Caco-2 (cell line): ENCODE data around the gene PTGDR2. TPM values are rescaled to one million over a fixed set of nuclear protein-coding genes. Genes with fewer than 3 reads are reported as not detected.

ENCODE experiments used
- BruUV-seq: library from RNA; stranded (reverse); fragments of 400-500 nt; replicated peaks from 2 replicates; lab custom pipeline; 2021; lab: Mats Ljungman, UMichigan
- CTCF ChIA-PET: fragments of 300-600 bp; sonication (Branson Sonifier 250); formaldehyde crosslinking; loops from one replicate; lab custom pipeline; 2022; ENCODE audit warnings: antibody characterized with exemption; lab: Charles Lee
- POLR2A ChIA-PET: fragments of 300-600 bp; sonication (Branson Sonifier 250); formaldehyde crosslinking; loops from one replicate; lab custom pipeline; 2022; ENCODE audit warnings: antibody characterized with exemption; lab: Charles Lee
- DNase-seq, 2 experiments: peaks; one replicate each; pipeline versions ENCODE4 v3.0.0 to v3.0.0-alpha.2; 2020 to 2022
- H3K27me3 ChIP-seq: replicated peaks from 2 replicates; pipeline ENCODE4 v1.6.0; 2011; ENCODE audit warnings: low read length; ENCODE audit not compliant: control insufficient read depth, insufficient read depth
- H3K36me3 ChIP-seq: 2 replicates; pipeline ENCODE4 v1.5.1; 2011; ENCODE audit warnings: low read length; ENCODE audit not compliant: control insufficient read depth, insufficient read depth
- H3K4me1 ChIP-seq: fragments of 250-450 bp; sonication (Bioruptor Pico); 2 replicates; pipeline ENCODE4 v1.5.1; 2020; ENCODE audit warnings: mild to moderate bottlenecking
- H3K4me3 ChIP-seq: 2 replicates; pipeline ENCODE4 v1.5.1; 2011; ENCODE audit warnings: low read depth, mild to moderate bottlenecking, control low read depth, low read length
- H3K9me3 ChIP-seq: fragments of 250-450 bp; sonication (Bioruptor Pico); 2 replicates; pipeline ENCODE4 v1.5.1; 2020; ENCODE audit warnings: mild to moderate bottlenecking, moderate library complexity
- H3K27ac Mint-ChIP-seq: one replicate; pipeline ENCODE4 v1.8.0; 2022; ENCODE audit warnings: mixed read lengths; ENCODE audit not compliant: unreplicated experiment
- H3K27me3 Mint-ChIP-seq: one replicate; pipeline ENCODE4 v1.8.0; 2022; ENCODE audit warnings: mixed read lengths; ENCODE audit not compliant: insufficient read depth, unreplicated experiment
- H3K36me3 Mint-ChIP-seq: one replicate; pipeline ENCODE4 v1.8.0; 2022; ENCODE audit warnings: mild to moderate bottlenecking, mixed read lengths; ENCODE audit not compliant: insufficient read depth, unreplicated experiment
- H3K4me1 Mint-ChIP-seq: one replicate; pipeline ENCODE4 v1.8.0; 2022; ENCODE audit warnings: low read depth, mixed read lengths; ENCODE audit not compliant: unreplicated experiment
- H3K4me3 Mint-ChIP-seq: one replicate; pipeline ENCODE4 v1.8.0; 2022; ENCODE audit warnings: mild to moderate bottlenecking, moderate library complexity, mixed read lengths; ENCODE audit not compliant: unreplicated experiment
- H3K9me3 Mint-ChIP-seq: one replicate; pipeline ENCODE4 v1.8.0; 2022; ENCODE audit warnings: mixed read lengths; ENCODE audit not compliant: unreplicated experiment
- CTCF ChIP-seq, 2 experiments: fragments of 200-600 bp in 1 of 2; IDR thresholded peaks; 1 replicate in 1 of 2; 2 replicates in 1 of 2; pipeline versions ENCODE4 v1.5.1 to v1.8.0; 2011 to 2022; ENCODE audit warnings: antibody characterized with exemption in 1 of 2, control low read depth in 1 of 2, inconsistent platforms in 1 of 2, low read depth in 1 of 2, low read length in 1 of 2, mild to moderate bottlenecking in 1 of 2, moderate library complexity in 1 of 2; ENCODE audit not compliant: insufficient read depth in 1 of 2, severe bottlenecking in 1 of 2, unreplicated experiment in 1 of 2
- intact Hi-C: fragments of 100-400 bp; cut with micrococcal nuclease; formaldehyde crosslinking; loops from one replicate; pipeline ENCODE4 v1.10.0; 2022; ENCODE audit not compliant: unreplicated experiment
- total RNA-seq: library from RNA; stranded (reverse); gene quantifications from 2 replicates; pipeline ENCODE4 v1.2.3, GENCODE V29; 2022

The PTGDR2 gene
- total RNA-seq, 1 experiment from 2014 or later, result 0.09 TPM

GRCh38 chr11:60858236-60858635, 2.5 kb upstream of the PTGDR2 start:
- no peak for DNase-seq
- Mint-ChIP-seq H3K27me3 (peaks cover 5% of the 10 kb centered on the region), H3K4me1 (peaks cover 9% of the 10 kb centered on the region), H3K27ac (no peak overlapping the region), H3K4me3 (no peak overlapping the region), H3K36me3 (peaks cover 4% of the 10 kb centered on the region), H3K9me3 (no peaks in the 10 kb centered on the region)
- CTCF ChIA-PET, result no interaction called here
- POLR2A ChIA-PET, result no interaction called here
- no TSS peak for BruUV-seq
- H3K27me3 ChIP-seq, result no peaks in the 10 kb centered on the region
- intact Hi-C loops, result no loop called here
- no peak overlapping the region for H3K4me3 ChIP-seq
- no peaks in the 10 kb centered on the region for H3K9me3 ChIP-seq
- TF ChIP-seq CTCF (IDR thresholded peaks at IDR 0.05; ENCODE audit: insufficient read depth in 1 of 2, low read depth in 1 of 2, low read length in 1 of 2, severe bottlenecking in 1 of 2, unreplicated experiment in 1 of 2), result no peak
- H3K36me3 ChIP-seq, result no peaks in the 10 kb centered on the region; the same call in 1 of the 2 replicates
- H3K4me1 ChIP-seq, result peaks cover 4% of the 10 kb centered on the region

GRCh38 chr11:60857378-60858232, 1.9 kb upstream of the PTGDR2 start:
- TF ChIP-seq CTCF (IDR thresholded peaks at IDR 0.05; ENCODE audit: insufficient read depth in 1 of 2, low read depth in 1 of 2, low read length in 1 of 2, severe bottlenecking in 1 of 2, unreplicated experiment in 1 of 2), result no peak
- H3K4me1 Mint-ChIP-seq, result peaks cover 9% of the 10 kb centered on the region
- Histone ChIP-seq H3K4me3 (no peak overlapping the region), H3K36me3 (no peaks in the 10 kb centered on the region; the same call in 1 of the 2 replicates), H3K27me3 (no peaks in the 10 kb centered on the region), H3K9me3 (no peaks in the 10 kb centered on the region), H3K4me1 (peaks cover 10% of the 10 kb centered on the region)
- no peak for DNase-seq
- H3K27me3 Mint-ChIP-seq, result peaks cover 4% of the 10 kb centered on the region
- H3K4me3 Mint-ChIP-seq, result no peak overlapping the region
- no peaks in the 10 kb centered on the region for H3K9me3 Mint-ChIP-seq
- CTCF ChIA-PET, result no interaction called here
- POLR2A ChIA-PET, result no interaction called here
- no TSS peak for BruUV-seq
- peaks cover 4% of the 10 kb centered on the region for H3K36me3 Mint-ChIP-seq
- H3K27ac Mint-ChIP-seq, result no peak overlapping the region
- intact Hi-C loops, result no loop called here

GRCh38 chr11:60854847-60855725, 664 bp downstream of the PTGDR2 start:
- Histone ChIP-seq H3K4me3 (no peak overlapping the region), H3K9me3 (no peaks in the 10 kb centered on the region), H3K27me3 (no peaks in the 10 kb centered on the region), H3K4me1 (peaks cover 20% of the 10 kb centered on the region), H3K36me3 (peaks cover 4% of the 10 kb centered on the region)
- no peak for TF ChIP-seq CTCF (IDR thresholded peaks at IDR 0.05; ENCODE audit: insufficient read depth in 1 of 2, low read depth in 1 of 2, low read length in 1 of 2, severe bottlenecking in 1 of 2, unreplicated experiment in 1 of 2)
- Mint-ChIP-seq H3K9me3 (no peaks in the 10 kb centered on the region), H3K27ac (no peak overlapping the region), H3K4me1 (peaks cover 9% of the 10 kb centered on the region), H3K36me3 (peaks cover 18% of the 10 kb centered on the region), H3K4me3 (no peak overlapping the region), H3K27me3 (no peaks in the 10 kb centered on the region)
- ChIA-PET POLR2A (interaction anchor here (0.5 kb wide), 1 partner anchor 23 kb away, joined by 3 read pairs; no protein-coding TSS in a partner anchor), CTCF (interaction anchor here (1.2 kb wide), 1 partner anchor 32 kb away, joined by 5 read pairs; no protein-coding TSS in a partner anchor)
- intact Hi-C loops, result no loop called here
- BruUV-seq, result no TSS peak
- DNase-seq, result no peak
